ENCODE measurements around the gene DENND1B. TPM values are rescaled to one million over a fixed set of nuclear protein-coding genes. Genes with fewer than 3 reads are reported as not detected.
"Not testable (repeated sequence)": the region's sequence is repeated elsewhere in the genome, so short reads cannot be mapped to it uniquely, and the experiment has no call there.

DENND1B gene
- polyA plus RNA-seq, 1 donor: 10.9 TPM

DNA sequence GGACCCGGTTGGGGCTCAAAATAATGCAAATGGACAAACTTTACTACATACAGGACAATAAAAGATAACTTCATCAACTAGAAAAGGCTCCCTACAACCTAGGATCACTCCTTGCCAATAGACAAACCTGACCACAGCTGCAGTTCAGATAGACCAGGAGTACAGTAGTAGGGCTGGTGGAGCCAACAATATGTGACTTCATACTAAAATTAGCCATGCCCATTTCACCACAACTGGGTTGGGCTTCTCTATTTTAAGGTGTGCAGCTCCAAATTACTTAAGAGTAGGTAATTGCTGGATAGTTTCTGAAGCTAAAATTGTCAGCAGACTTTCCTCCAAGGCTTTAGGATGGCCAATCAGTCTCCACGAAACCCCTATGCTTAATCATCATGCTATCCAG lies 3.9 kb downstream of the DENND1B start:
- Histone ChIP-seq H3K4me3 (ENCODE audit: low read length) (no peak overlapping the region), H3K27me3 (ENCODE audit: control insufficient read depth, insufficient read depth, low read length) (no peaks in the 10 kb centered on the region), H3K4me1 (ENCODE audit: control insufficient read depth, insufficient read depth, low read length) (peaks cover 15% of the 10 kb centered on the region), H3K36me3 (ENCODE audit: control insufficient read depth, insufficient read depth, low read length) (no peaks in the 10 kb centered on the region), H3K27ac (ENCODE audit: low read length) (no peak overlapping the region), H3K9me3 (ENCODE audit: control insufficient read depth, low read depth, low read length) (no peaks in the 10 kb centered on the region)
- WGBS (ENCODE audit: insufficient coverage, low lambda C conversion rate): no CpG with 5 or more reads among the region's 2 CpGs
- DNase-seq: no peak

DNA sequence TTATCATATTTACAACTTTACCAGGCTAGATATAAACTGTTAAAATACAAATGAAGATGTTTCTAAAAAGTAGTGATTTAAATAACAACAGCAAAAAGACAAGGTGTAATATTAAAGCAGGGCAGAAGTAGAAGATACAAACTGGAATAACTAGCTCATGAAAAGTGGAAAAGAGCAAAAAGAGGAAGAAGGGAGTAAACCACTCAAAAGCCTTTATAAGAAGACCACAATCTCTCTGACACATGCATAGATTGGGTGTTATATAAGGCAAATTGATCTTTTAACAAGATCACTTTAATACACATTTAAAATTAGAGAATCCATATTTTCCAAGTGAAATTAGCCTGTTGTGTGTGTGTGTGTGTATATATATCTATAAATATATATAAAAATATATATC lies 5.0 kb downstream of the DENND1B start:
- Histone ChIP-seq H3K9me3 (ENCODE audit: control insufficient read depth, low read depth, low read length) (no peaks in the 10 kb centered on the region), H3K4me3 (ENCODE audit: low read length) (no peak overlapping the region), H3K27me3 (ENCODE audit: control insufficient read depth, insufficient read depth, low read length) (no peaks in the 10 kb centered on the region), H3K36me3 (ENCODE audit: control insufficient read depth, insufficient read depth, low read length) (no peaks in the 10 kb centered on the region), H3K27ac (ENCODE audit: low read length) (no peak overlapping the region), H3K4me1 (ENCODE audit: control insufficient read depth, insufficient read depth, low read length) (peaks cover 8% of the 10 kb centered on the region)
- no peak for DNase-seq

DNA sequence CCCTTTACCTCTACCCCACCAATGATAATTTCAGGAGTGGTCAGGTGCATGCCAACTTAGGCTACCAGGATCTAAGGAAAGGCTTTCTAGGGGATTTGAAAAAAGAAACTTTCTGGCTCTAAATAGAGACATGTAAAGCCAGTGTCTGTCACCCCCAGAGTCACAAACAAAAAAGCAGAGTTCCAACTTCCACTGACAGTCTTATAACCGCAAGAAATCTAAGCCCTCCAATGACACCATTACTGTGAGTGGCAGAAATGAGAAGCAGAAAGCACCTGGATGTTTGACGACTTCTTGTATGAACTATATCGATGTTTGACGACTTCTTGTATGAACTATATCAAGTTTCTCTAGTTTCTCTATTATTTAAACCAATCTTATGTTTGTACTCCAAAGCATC lies 6.0 kb downstream of the DENND1B start:
- no peaks in the 10 kb centered on the region for H3K27me3 ChIP-seq (ENCODE audit: control insufficient read depth, insufficient read depth, low read length)
- WGBS (ENCODE audit: insufficient coverage, low lambda C conversion rate): 97% methylated on average over 3 of the region's 4 CpGs
- no peaks in the 10 kb centered on the region for H3K9me3 ChIP-seq (ENCODE audit: control insufficient read depth, low read depth, low read length)
- no peak overlapping the region for H3K27ac ChIP-seq (ENCODE audit: low read length)
- DNase-seq: no peak
- H3K4me1 ChIP-seq (ENCODE audit: control insufficient read depth, insufficient read depth, low read length): peaks cover 8% of the 10 kb centered on the region
- no peaks in the 10 kb centered on the region for H3K36me3 ChIP-seq (ENCODE audit: control insufficient read depth, insufficient read depth, low read length)
- no peak overlapping the region for H3K4me3 ChIP-seq (ENCODE audit: low read length)

DNA sequence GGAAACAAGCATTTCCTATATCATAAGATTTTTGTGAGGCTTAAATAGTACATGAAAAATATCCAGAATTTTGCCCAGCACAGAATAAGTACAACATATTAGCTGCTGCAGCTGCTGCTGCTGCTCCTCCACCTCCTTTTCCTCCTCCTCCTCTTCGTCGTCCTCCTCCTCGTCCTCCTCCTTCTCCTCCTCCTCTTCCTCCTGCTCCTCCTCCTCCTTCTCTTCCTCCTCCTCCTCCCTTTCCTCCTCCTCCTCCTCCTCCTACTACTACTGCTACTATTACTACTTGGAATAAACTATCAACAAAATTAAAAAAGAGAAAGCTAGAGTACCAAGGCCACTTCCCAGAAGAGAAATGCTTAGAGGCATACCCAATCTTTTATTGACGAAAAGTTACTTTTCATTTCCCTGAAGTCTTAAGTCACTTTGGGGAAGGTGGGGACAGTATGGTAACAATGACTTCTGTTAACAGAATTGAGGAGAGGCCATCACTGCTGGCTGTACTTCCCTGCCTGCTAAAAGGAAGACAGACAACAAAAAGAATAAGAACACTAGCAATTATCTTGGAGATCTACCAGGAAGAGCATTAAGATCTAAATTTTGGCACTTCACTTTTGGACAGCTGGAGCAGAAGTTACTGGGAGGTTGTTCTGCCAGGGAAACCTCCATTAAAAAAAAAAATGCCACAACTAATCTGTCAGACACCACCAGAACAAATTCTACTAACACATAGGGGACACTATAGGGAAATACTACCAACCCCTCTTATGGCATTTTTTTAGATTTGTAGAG lies 7.1 kb downstream of the DENND1B start:
- H3K4me1 ChIP-seq (ENCODE audit: control insufficient read depth, insufficient read depth, low read length): peaks cover 8% of the 10 kb centered on the region
- no peaks in the 10 kb centered on the region for H3K9me3 ChIP-seq (ENCODE audit: control insufficient read depth, low read depth, low read length)
- no peaks in the 10 kb centered on the region for H3K27me3 ChIP-seq (ENCODE audit: control insufficient read depth, insufficient read depth, low read length)
- no peak overlapping the region for H3K27ac ChIP-seq (ENCODE audit: low read length)
- H3K36me3 ChIP-seq (ENCODE audit: control insufficient read depth, insufficient read depth, low read length): no peaks in the 10 kb centered on the region
- DNase-seq: no peak
- 73% methylated on average over 4 of the region's 4 CpGs for WGBS (ENCODE audit: insufficient coverage, low lambda C conversion rate)
- H3K4me3 ChIP-seq (ENCODE audit: low read length): no peak overlapping the region

DNA sequence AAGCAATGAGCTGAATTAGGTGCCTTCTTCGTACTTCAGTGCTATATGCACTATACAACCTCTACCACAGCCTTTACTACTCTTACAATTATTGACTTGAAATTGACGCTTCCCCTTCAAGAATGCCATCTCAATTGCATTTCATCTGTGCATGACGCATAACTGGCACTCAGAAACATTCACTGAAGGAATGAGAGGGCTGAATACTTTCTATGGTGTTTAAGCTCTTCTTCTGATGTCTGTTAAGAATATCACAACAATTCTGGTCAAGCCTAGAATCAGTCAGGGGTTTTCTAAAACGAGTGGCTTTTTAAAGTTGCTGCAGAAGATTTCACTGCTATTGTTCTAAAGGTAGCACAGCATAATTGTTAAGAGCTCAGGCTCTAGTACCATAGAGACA lies 11.5 kb downstream of the DENND1B start:
- Histone ChIP-seq H3K4me3 (ENCODE audit: low read length) (no peak overlapping the region), H3K36me3 (ENCODE audit: control insufficient read depth, insufficient read depth, low read length) (no peaks in the 10 kb centered on the region), H3K27me3 (ENCODE audit: control insufficient read depth, insufficient read depth, low read length) (no peaks in the 10 kb centered on the region), H3K9me3 (ENCODE audit: control insufficient read depth, low read depth, low read length) (no peaks in the 10 kb centered on the region), H3K4me1 (ENCODE audit: control insufficient read depth, insufficient read depth, low read length) (no peaks in the 10 kb centered on the region), H3K27ac (ENCODE audit: low read length) (no peak overlapping the region)
- no peak for DNase-seq
- WGBS (ENCODE audit: insufficient coverage, low lambda C conversion rate): 76% methylated on average over 3 of the region's 4 CpGs

DNA sequence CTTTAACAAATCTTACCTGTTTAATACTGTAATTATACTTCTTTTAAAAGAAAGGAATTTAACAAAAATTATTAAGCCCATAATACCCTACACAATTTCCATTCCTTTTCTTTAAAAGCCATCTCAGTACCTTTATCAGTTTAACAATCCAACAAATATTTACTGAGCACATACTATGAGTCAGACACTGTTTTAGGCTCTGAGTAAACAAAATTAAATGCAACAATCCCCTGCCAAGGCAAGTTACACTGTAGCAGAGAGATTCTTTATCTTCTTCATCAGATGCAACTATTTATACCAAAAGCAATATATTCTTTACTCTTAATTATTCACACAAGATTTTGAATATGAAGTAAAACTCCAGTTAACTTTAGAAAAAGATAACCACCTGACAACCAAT lies 12.0 kb downstream of the DENND1B start:
- Histone ChIP-seq H3K27ac (ENCODE audit: low read length) (no peak overlapping the region), H3K9me3 (ENCODE audit: control insufficient read depth, low read depth, low read length) (no peaks in the 10 kb centered on the region), H3K4me3 (ENCODE audit: low read length) (no peak overlapping the region), H3K4me1 (ENCODE audit: control insufficient read depth, insufficient read depth, low read length) (no peaks in the 10 kb centered on the region), H3K36me3 (ENCODE audit: control insufficient read depth, insufficient read depth, low read length) (no peaks in the 10 kb centered on the region), H3K27me3 (ENCODE audit: control insufficient read depth, insufficient read depth, low read length) (no peaks in the 10 kb centered on the region)
- DNase-seq: no peak

DNA sequence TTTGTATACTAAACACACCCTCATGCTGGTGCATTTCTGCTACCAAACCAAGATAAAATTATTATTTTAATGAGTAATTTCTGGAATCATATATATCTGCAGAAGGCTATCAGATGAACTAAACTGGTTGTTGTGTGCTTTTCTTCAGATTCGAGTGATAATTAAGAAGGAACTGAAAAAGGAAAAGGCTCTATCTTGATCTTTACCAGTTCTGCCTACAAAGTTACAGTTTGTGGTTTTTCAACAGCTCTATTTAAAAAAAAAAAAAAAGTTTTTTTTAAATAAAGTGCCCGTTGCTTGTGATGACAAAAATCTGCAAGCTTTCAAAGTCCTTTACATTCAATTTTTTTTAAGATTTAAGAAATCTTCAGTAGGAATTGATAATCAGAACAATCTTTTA lies 13.6 kb downstream of the DENND1B start:
- no peak for DNase-seq
- H3K27ac ChIP-seq (ENCODE audit: low read length): no peak overlapping the region
- H3K9me3 ChIP-seq (ENCODE audit: control insufficient read depth, low read depth, low read length): no peaks in the 10 kb centered on the region
- no peaks in the 10 kb centered on the region for H3K36me3 ChIP-seq (ENCODE audit: control insufficient read depth, insufficient read depth, low read length)
- no peaks in the 10 kb centered on the region for H3K4me1 ChIP-seq (ENCODE audit: control insufficient read depth, insufficient read depth, low read length)
- H3K4me3 ChIP-seq (ENCODE audit: low read length): no peak overlapping the region
- no peaks in the 10 kb centered on the region for H3K27me3 ChIP-seq (ENCODE audit: control insufficient read depth, insufficient read depth, low read length)
- 88% methylated on average over 2 of the region's 2 CpGs for WGBS (ENCODE audit: insufficient coverage, low lambda C conversion rate)

DNA sequence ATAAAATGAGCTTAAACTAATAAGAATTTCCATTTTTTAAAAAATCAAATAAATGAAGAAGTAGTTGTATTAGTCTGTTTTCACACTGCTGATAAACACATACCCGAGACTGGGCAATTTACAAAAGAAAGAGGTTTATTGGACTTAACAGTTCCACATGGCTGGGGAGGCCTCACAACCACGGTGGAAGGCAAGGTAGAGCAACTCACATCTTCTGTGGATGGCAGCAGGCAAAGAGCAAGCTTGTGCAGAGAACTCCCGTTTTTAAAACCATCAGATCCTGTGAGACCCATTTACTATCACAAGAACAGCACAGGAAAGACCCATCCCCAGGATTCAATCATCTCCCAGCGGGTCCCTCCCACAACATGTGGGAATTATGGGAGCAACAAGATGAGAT lies 19.7 kb downstream of the DENND1B start:
- H3K9me3 ChIP-seq (ENCODE audit: control insufficient read depth, low read depth, low read length); H3K27ac ChIP-seq (ENCODE audit: low read length); H3K4me1 ChIP-seq (ENCODE audit: control insufficient read depth, insufficient read depth, low read length); H3K4me3 ChIP-seq (ENCODE audit: low read length); H3K27me3 ChIP-seq (ENCODE audit: control insufficient read depth, insufficient read depth, low read length); H3K36me3 ChIP-seq (ENCODE audit: control insufficient read depth, insufficient read depth, low read length); DNase-seq: not testable (repeated sequence)
- WGBS (ENCODE audit: insufficient coverage, low lambda C conversion rate): no CpG with 5 or more reads among the region's 4 CpGs

DNA sequence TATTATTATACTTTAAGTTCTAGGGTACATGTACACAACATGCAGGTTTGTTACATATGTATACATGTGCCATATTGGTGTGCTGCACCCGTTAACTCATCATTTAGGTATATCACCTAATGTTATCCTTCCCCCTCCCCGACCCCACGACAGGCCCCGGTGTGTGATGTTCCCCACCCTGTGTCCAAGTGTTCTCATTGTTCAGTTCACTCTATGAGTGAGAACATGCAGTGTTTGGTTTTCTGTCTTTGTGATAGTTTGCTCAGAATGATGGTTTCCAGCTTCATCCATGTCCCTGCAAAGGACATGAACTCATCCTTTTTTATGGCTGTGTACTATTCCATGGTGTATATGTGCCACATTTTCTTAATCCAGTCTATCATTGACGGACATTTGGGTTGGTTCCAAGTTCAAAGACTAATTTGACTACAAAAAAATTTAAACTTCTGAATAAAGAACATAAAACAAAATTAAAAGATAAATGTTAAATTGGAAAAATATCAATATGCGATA lies 22.6 kb downstream of the DENND1B start:
- DNase-seq: not testable (repeated sequence)

DNA sequence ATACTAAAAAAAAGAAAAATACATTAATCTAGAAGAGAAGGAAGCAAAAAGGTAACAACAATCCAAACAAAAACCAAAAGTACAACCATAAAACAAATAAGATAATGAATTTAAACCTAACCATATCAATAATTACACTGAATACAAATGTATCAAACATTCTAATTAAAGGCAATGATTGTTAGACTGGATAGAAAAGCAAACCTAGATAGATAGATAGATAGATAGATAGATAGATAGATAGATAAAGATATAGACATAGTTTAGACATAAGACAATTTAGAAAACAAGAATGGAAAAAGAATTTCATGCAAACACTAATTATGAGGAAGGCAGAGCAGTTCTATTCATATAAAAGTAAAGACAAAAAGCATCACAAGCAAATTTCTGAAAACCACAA lies 24.9 kb downstream of the DENND1B start:
- no peaks in the 10 kb centered on the region for H3K4me1 ChIP-seq (ENCODE audit: control insufficient read depth, insufficient read depth, low read length)
- no peak overlapping the region for H3K27ac ChIP-seq (ENCODE audit: low read length)
- H3K4me3 ChIP-seq (ENCODE audit: low read length): no peak overlapping the region
- peaks cover 2% of the 10 kb centered on the region for H3K36me3 ChIP-seq (ENCODE audit: control insufficient read depth, insufficient read depth, low read length)
- no peak for DNase-seq
- no peaks in the 10 kb centered on the region for H3K27me3 ChIP-seq (ENCODE audit: control insufficient read depth, insufficient read depth, low read length)
- H3K9me3 ChIP-seq (ENCODE audit: control insufficient read depth, low read depth, low read length): no peaks in the 10 kb centered on the region

More for the DNA sequence above, 22.6 kb downstream of the DENND1B start:
- H3K27me3 ChIP-seq (ENCODE audit: control insufficient read depth, insufficient read depth, low read length); H3K36me3 ChIP-seq (ENCODE audit: control insufficient read depth, insufficient read depth, low read length); H3K27ac ChIP-seq (ENCODE audit: low read length); H3K4me1 ChIP-seq (ENCODE audit: control insufficient read depth, insufficient read depth, low read length); H3K4me3 ChIP-seq (ENCODE audit: low read length); H3K9me3 ChIP-seq (ENCODE audit: control insufficient read depth, low read depth, low read length): not testable (repeated sequence)
- 100% methylated on average over 1 of the region's 6 CpGs for WGBS (ENCODE audit: insufficient coverage, low lambda C conversion rate)

DNA sequence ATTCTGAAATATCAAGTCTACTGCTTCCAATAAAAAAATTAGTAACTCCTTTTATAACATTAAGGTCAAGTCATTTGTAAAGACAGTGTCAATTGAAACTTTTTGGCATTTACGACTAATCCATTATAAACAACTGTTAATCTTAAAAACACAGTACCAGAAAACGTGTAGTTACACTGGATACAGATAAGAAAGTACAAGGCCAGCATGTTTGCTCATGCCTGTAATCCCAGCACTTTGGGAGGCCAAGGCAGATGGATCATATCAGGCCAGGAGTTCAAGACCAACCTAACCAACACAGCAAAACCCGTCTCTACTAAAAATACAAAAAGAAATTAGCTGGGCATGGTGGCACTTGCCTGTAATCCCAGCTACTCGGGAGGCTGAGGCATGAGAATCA lies 29.4 kb downstream of the DENND1B start:
- no CpG with 5 or more reads among the region's 4 CpGs for WGBS (ENCODE audit: insufficient coverage, low lambda C conversion rate)
- H3K4me1 ChIP-seq (ENCODE audit: control insufficient read depth, insufficient read depth, low read length): no peaks in the 10 kb centered on the region
- no peaks in the 10 kb centered on the region for H3K9me3 ChIP-seq (ENCODE audit: control insufficient read depth, low read depth, low read length)
- no peak overlapping the region for H3K4me3 ChIP-seq (ENCODE audit: low read length)
- no peak for DNase-seq
- H3K27me3 ChIP-seq (ENCODE audit: control insufficient read depth, insufficient read depth, low read length): no peaks in the 10 kb centered on the region
- no peaks in the 10 kb centered on the region for H3K36me3 ChIP-seq (ENCODE audit: control insufficient read depth, insufficient read depth, low read length)
- H3K27ac ChIP-seq (ENCODE audit: low read length): no peak overlapping the region

Measured in large intestine (tissue), 3 donors.